Endothelial cell of umbilical vein (primary cell): ENCODE data around the gene PLA2R1. TPM values are rescaled to one million over a fixed set of nuclear protein-coding genes. Genes with fewer than 3 reads are reported as not detected.

Experiments
- BruUV-seq: library from RNA; stranded (reverse); fragments of 400-500 nt; replicated peaks from 2 replicates; lab custom pipeline; 2021; lab: Mats Ljungman, UMichigan
- CTCF ChIA-PET: fragments of 300-600, 350-600 bp; sonication (Branson Sonifier 250); formaldehyde crosslinking; loops from one replicate; lab custom pipeline; 2021; ENCODE audit warnings: antibody characterized with exemption, inconsistent platforms; lab: Charles Lee
- POLR2A ChIA-PET: fragments of 300-600, 350-600 bp; sonication (Branson Sonifier 250); formaldehyde crosslinking; loops from one replicate; lab custom pipeline; 2021; ENCODE audit warnings: antibody characterized with exemption, inconsistent platforms; lab: Charles Lee
- DNase-seq: peaks from one replicate; pipeline ENCODE4 v3.0.0-alpha.2; 2011; ENCODE audit warnings: low read depth, low spot score
- FAIRE-seq: peaks from 2 replicates; lab custom pipeline; 2011; peaks lifted over from hg19 to GRCh38; lab: Jason Lieb, UNC
- H2AFZ ChIP-seq: 2 replicates; pipeline ENCODE4 v1.6.0; 2012; ENCODE audit warnings: low read depth, low read length, control low read depth, inconsistent platforms
- H3K27ac ChIP-seq: 2 replicates; pipeline ENCODE4 v1.5.1; 2011; ENCODE audit warnings: low read depth, mild to moderate bottlenecking, control low read depth, low read length, moderate library complexity; ENCODE audit not compliant: insufficient read depth
- H3K27me3 ChIP-seq, 2 experiments: 2 replicates each; pipeline versions ENCODE4 v1.6.0 to v1.6.1; 2011; ENCODE audit warnings: low read length in 2 of 2, mixed read lengths in 1 of 2; ENCODE audit not compliant: control insufficient read depth in 2 of 2, insufficient read depth in 2 of 2
- H3K36me3 ChIP-seq, 2 experiments: 2 replicates in 1 of 2; 3 replicates in 1 of 2; pipeline ENCODE4 v1.5.1; 2011; ENCODE audit warnings: low read length in 2 of 2, mild to moderate bottlenecking in 1 of 2, moderate library complexity in 1 of 2; ENCODE audit not compliant: control insufficient read depth in 2 of 2, insufficient read depth in 2 of 2; ENCODE audit errors: extremely low read depth in 1 of 2
- H3K4me1 ChIP-seq: 3 replicates; pipeline ENCODE4 v1.5.1; 2011; ENCODE audit warnings: mild to moderate bottlenecking, low read length; ENCODE audit not compliant: control insufficient read depth, insufficient read depth; ENCODE audit errors: extremely low read depth
- H3K4me2 ChIP-seq: 2 replicates; pipeline ENCODE4 v1.6.1; 2011; ENCODE audit warnings: low read length, control low read depth, mixed read lengths; ENCODE audit not compliant: insufficient read depth
- H3K4me3 ChIP-seq, 3 experiments: fragments of 200-600 bp in 1 of 3; sonication (generic), shearing (Covaris generic) in 1 of 3; replicated peaks in 1 of 3; 2 replicates each; pipeline ENCODE4 v1.5.1; 2011 to 2016; ENCODE audit warnings: control low read depth in 3 of 3, low read length in 3 of 3, mild to moderate bottlenecking in 2 of 3, inconsistent platforms in 1 of 3, low read depth in 1 of 3, moderate library complexity in 1 of 3; ENCODE audit not compliant: insufficient read depth in 1 of 3
- H3K79me2 ChIP-seq: 2 replicates; pipeline ENCODE4 v1.6.0; 2012; ENCODE audit warnings: low read length, inconsistent platforms; ENCODE audit not compliant: control insufficient read depth, insufficient read depth
- H3K9ac ChIP-seq: replicated peaks from 2 replicates; pipeline ENCODE3; 2011; ENCODE audit warnings: low read length, control low read depth; ENCODE audit not compliant: insufficient read depth; ENCODE audit errors: extremely low read depth
- H3K9me1 ChIP-seq: replicated peaks from 3 replicates; pipeline ENCODE4 v1.6.0; 2011; ENCODE audit warnings: mild to moderate bottlenecking, low read length; ENCODE audit not compliant: control insufficient read depth, insufficient read depth; ENCODE audit errors: extremely low read depth
- H3K9me3 ChIP-seq: replicated peaks from 2 replicates; pipeline ENCODE4 v1.5.1; 2012; ENCODE audit warnings: low read length, inconsistent platforms; ENCODE audit not compliant: control insufficient read depth, insufficient read depth
- H4K20me1 ChIP-seq: replicated peaks from 2 replicates; pipeline ENCODE3; 2011; ENCODE audit warnings: mild to moderate bottlenecking, low read length; ENCODE audit not compliant: control insufficient read depth, insufficient read depth; ENCODE audit errors: extremely low read depth
- CTCF ChIP-seq, 2 donors: IDR thresholded peaks; 1 replicate in 1 of 2; 2 replicates in 1 of 2; pipeline ENCODE4 v1.5.1; 2011; ENCODE audit warnings: low read length in 2 of 2, mild to moderate bottlenecking in 2 of 2, moderate library complexity in 2 of 2, control low read depth in 1 of 2, inconsistent platforms in 1 of 2, low read depth in 1 of 2; ENCODE audit not compliant: insufficient read depth in 1 of 2; ENCODE audit errors: extremely low read depth in 1 of 2
- EZH2 ChIP-seq: IDR thresholded peaks from 2 replicates; pipeline ENCODE4 v1.6.1; 2012; ENCODE audit warnings: borderline replicate concordance, low read depth, mild to moderate bottlenecking, moderate library complexity, low read length, inconsistent platforms; ENCODE audit not compliant: severe bottlenecking
- FOS ChIP-seq: IDR thresholded peaks from 2 replicates; pipeline ENCODE4 v1.6.1; 2011; ENCODE audit warnings: mild to moderate bottlenecking, low read length, moderate library complexity, borderline replicate concordance; ENCODE audit not compliant: insufficient read depth
- GATA2 ChIP-seq: IDR thresholded peaks from 2 replicates; pipeline ENCODE4 v1.7.0; 2011; ENCODE audit warnings: low read depth, mild to moderate bottlenecking, moderate library complexity, mixed read lengths, low read length; ENCODE audit not compliant: insufficient read length, insufficient read depth
- JUN ChIP-seq: IDR thresholded peaks from 2 replicates; pipeline ENCODE4 v1.6.1; 2011; ENCODE audit warnings: borderline replicate concordance, low read depth; ENCODE audit not compliant: insufficient read length, insufficient read depth
- MAX ChIP-seq: IDR thresholded peaks from 2 replicates; pipeline ENCODE4 v1.6.1; 2011; ENCODE audit not compliant: insufficient read depth, insufficient read length
- MYC ChIP-seq: IDR thresholded peaks from one replicate; pipeline ENCODE4 v1.6.1; 2011; ENCODE audit warnings: mild to moderate bottlenecking, low read depth, low read length
- POLR2A ChIP-seq: IDR thresholded peaks from 2 replicates; pipeline ENCODE4 v1.6.1; 2012; ENCODE audit warnings: low read depth, mild to moderate bottlenecking, control low read depth, low read length
- POLR2AphosphoS5 ChIP-seq: IDR thresholded peaks from 2 replicates; pipeline ENCODE4 v1.6.1; 2012; ENCODE audit warnings: low read depth, mild to moderate bottlenecking, control low read depth, low read length, moderate library complexity; ENCODE audit not compliant: insufficient read depth
- dilution Hi-C: fragments of 300-500 bp; cut with MboI; formaldehyde crosslinking; loops from one replicate; pipeline ENCODE4 v1.15.0; 2019; ENCODE audit warnings: low sequenced_read_pairs; ENCODE audit not compliant: extremely low pct_ligation_motif_present
- intact Hi-C: fragments of 100-400 bp; cut with micrococcal nuclease; formaldehyde crosslinking; loops from one replicate; pipeline ENCODE4 v1.10.0; 2022
- polyA plus RNA-seq, 4 experiments: library from polyadenylated mRNA; depleted of rRNA in 3 of 4; stranded (reverse) in 3 of 4; unstranded in 1 of 4; fragments of >200 nt; gene quantifications; 2 replicates each; pipeline versions ENCODE4 v1.2.1 to v1.2.3, GENCODE V29; 2011 to 2012; ENCODE audit warnings: missing spikeins in 1 of 4
- total RNA-seq: library from RNA; stranded (reverse); gene quantifications from 2 replicates; pipeline ENCODE4 v1.2.3, GENCODE V29; 2021

Gene PLA2R1
- total and polyA plus RNA-seq, 2 donors (not counting 3 experiments of a cell fraction or from before 2014, with no cell fraction given): 6.9 to 14.4 TPM

GRCh38 chr2:159922563-159922962 is 139.9 kb downstream of the PLA2R1 start:
- FAIRE-seq: no peak
- intact Hi-C loops: loop anchor here (5.0 kb wide), 1 partner anchor 125 kb away; the partner anchor contains the start of gene CD302
- dilution Hi-C loops: no loop called here
- Histone ChIP-seq H3K4me3 (no peak overlapping the region), H3K4me1 (no peaks in the 10 kb centered on the region), H3K36me3 (no peaks in the 10 kb centered on the region), H4K20me1 (no peaks in the 10 kb centered on the region), H3K79me2 (no peaks in the 10 kb centered on the region), H3K9me1 (no peaks in the 10 kb centered on the region), H3K9me3 (no peaks in the 10 kb centered on the region), H2AFZ (no peak overlapping the region), H3K4me2 (no peak overlapping the region), H3K27me3 (no peaks in the 10 kb centered on the region), H3K27ac (no peak overlapping the region), H3K9ac (no peak overlapping the region)
- TF ChIP-seq MAX (no peak), FOS (no peak), MYC (no peak), JUN (no peak), POLR2AphosphoS5 (no peak), GATA2 (no peak), EZH2 (no peak), POLR2A (no peak), CTCF (IDR thresholded peaks at IDR 0.05; ENCODE audit: extremely low read depth in 1 of 2, insufficient read depth in 1 of 2, low read depth in 1 of 2, low read length in 2 of 2) (no peak)
- BruUV-seq: no TSS peak
- CTCF ChIA-PET: interaction anchor here (1.1 to 3.1 kb wide), 11 partner anchors 10 to 116 kb away, joined by 3 to 22 read pairs (median 9); partner anchors contain the start of gene LY75
- POLR2A ChIA-PET: no interaction called here
- DNase-seq: no peak
